ENCODE data around the gene STAT2. TPM values are rescaled to one million over a fixed set of nuclear protein-coding genes. Genes with fewer than 3 reads are reported as not detected.

STAT2 gene
- total and polyA plus RNA-seq, 10 of the 15 experiments (the other 5 are each of a cell fraction or from before 2014, with no cell fraction given): 16.9 to 106 (median 77.9) TPM

DNA sequence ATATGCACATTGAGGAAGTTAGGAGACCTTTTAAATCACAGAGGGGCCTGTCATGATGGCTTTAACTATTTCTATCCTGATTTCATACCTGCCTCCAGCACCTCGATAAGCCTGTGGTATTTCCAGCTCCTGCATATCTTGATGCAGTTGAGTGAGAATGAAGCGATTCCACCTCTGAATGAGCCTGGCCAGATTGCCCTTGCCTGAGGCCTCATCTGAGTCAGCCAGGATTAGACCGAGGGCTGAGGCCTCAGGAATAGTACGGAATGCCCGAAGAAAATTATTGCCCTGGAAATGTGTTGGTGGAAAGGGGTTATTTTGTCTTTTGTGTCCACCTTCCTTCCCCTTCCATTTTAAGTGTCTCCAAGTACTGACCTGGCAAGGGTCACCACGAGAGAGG, 35.7 kb downstream of the STAT2 start:
- no peaks in the 10 kb centered on the region for H3K27me3 ChIP-seq (replicated peaks in 1 of 2; ENCODE audit: control insufficient read depth in 2 of 2, insufficient read depth in 2 of 2, low read length in 1 of 2)
- DNase-seq (ENCODE audit: low read depth, low spot score) (no peak), ATAC-seq (no peak), FAIRE-seq (no peak)
- H3K4me3 ChIP-seq: no peak overlapping the region
- in situ Hi-C loops (cut with MboI) (no loop called here), intact Hi-C loops (cut with micrococcal nuclease; ENCODE audit: unreplicated experiment) (no loop called here)
- H3K36me3 ChIP-seq (ENCODE audit: control insufficient read depth in 2 of 2, insufficient read depth in 2 of 2, low read length in 1 of 2): peaks cover 2 to 18% of the 10 kb centered on the region in 2 experiments
- H3K9me3 ChIP-seq (replicated peaks; ENCODE audit: control insufficient read depth, insufficient read depth, low read length): no peaks in the 10 kb centered on the region
- no peak overlapping the region for H2AFZ ChIP-seq (ENCODE audit: control insufficient read depth, low read depth, low read length)
- TSS peak; percentile 52 for BruUV-seq (replicated peaks)
- CTCF ChIA-PET: no interaction called here
- SMC1A ChIA-PET (ENCODE audit: uncharacterized antibody, unreplicated experiment): interaction anchor here (0.5 to 1.1 kb wide), 2 partner anchors 136 to 140 kb away, joined by 3 read pairs; no protein-coding TSS in a partner anchor
- TF ChIP-seq CREB1 (IDR thresholded peaks at IDR 0.05; ENCODE audit: low read depth) (no peak), BCL11A (IDR thresholded peaks at IDR 0.05; ENCODE audit: low read depth, low read length) (no peak), RELA (IDR thresholded peaks at IDR 0.05; ENCODE audit: borderline replicate concordance, partially characterized antibody) (no peak), SRF (IDR thresholded peaks at IDR 0.05; ENCODE audit: low read depth in 2 of 2, low read length in 2 of 2) (no peak), TCF7 (IDR thresholded peaks at IDR 0.05; ENCODE audit: borderline replicate concordance) (no peak), HCFC1 (IDR thresholded peaks at IDR 0.05; ENCODE audit: low read length) (no peak), NBN (IDR thresholded peaks at IDR 0.05) (no peak), CHD4 (IDR thresholded peaks at IDR 0.05) (no peak), ATF7 (IDR thresholded peaks at IDR 0.05; ENCODE audit: low read depth) (no peak), POU2F2 (IDR thresholded peaks at IDR 0.05; ENCODE audit: borderline replicate concordance, low read depth, low read length) (no peak)
- TF ChIP-seq, protein P1, sequence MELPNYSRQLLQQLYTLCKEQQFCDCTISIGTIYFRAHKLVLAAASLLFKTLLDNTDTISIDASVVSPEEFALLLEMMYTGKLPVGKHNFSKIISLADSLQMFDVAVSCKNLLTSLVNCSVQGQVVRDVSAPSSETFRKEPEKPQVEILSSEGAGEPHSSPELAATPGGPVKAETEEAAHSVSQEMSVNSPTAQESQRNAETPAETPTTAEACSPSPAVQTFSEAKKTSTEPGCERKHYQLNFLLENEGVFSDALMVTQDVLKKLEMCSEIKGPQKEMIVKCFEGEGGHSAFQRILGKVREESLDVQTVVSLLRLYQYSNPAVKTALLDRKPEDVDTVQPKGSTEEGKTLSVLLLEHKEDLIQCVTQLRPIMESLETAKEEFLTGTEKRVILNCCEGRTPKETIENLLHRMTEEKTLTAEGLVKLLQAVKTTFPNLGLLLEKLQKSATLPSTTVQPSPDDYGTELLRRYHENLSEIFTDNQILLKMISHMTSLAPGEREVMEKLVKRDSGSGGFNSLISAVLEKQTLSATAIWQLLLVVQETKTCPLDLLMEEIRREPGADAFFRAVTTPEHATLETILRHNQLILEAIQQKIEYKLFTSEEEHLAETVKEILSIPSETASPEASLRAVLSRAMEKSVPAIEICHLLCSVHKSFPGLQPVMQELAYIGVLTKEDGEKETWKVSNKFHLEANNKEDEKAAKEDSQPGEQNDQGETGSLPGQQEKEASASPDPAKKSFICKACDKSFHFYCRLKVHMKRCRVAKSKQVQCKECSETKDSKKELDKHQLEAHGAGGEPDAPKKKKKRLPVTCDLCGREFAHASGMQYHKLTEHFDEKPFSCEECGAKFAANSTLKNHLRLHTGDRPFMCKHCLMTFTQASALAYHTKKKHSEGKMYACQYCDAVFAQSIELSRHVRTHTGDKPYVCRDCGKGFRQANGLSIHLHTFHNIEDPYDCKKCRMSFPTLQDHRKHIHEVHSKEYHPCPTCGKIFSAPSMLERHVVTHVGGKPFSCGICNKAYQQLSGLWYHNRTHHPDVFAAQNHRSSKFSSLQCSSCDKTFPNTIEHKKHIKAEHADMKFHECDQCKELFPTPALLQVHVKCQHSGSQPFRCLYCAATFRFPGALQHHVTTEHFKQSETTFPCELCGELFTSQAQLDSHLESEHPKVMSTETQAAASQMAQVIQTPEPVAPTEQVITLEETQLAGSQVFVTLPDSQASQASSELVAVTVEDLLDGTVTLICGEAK (IDR thresholded peaks at IDR 0.05; ENCODE audit: borderline replicate concordance): no peak
- TF ChIP-seq, protein P2, sequence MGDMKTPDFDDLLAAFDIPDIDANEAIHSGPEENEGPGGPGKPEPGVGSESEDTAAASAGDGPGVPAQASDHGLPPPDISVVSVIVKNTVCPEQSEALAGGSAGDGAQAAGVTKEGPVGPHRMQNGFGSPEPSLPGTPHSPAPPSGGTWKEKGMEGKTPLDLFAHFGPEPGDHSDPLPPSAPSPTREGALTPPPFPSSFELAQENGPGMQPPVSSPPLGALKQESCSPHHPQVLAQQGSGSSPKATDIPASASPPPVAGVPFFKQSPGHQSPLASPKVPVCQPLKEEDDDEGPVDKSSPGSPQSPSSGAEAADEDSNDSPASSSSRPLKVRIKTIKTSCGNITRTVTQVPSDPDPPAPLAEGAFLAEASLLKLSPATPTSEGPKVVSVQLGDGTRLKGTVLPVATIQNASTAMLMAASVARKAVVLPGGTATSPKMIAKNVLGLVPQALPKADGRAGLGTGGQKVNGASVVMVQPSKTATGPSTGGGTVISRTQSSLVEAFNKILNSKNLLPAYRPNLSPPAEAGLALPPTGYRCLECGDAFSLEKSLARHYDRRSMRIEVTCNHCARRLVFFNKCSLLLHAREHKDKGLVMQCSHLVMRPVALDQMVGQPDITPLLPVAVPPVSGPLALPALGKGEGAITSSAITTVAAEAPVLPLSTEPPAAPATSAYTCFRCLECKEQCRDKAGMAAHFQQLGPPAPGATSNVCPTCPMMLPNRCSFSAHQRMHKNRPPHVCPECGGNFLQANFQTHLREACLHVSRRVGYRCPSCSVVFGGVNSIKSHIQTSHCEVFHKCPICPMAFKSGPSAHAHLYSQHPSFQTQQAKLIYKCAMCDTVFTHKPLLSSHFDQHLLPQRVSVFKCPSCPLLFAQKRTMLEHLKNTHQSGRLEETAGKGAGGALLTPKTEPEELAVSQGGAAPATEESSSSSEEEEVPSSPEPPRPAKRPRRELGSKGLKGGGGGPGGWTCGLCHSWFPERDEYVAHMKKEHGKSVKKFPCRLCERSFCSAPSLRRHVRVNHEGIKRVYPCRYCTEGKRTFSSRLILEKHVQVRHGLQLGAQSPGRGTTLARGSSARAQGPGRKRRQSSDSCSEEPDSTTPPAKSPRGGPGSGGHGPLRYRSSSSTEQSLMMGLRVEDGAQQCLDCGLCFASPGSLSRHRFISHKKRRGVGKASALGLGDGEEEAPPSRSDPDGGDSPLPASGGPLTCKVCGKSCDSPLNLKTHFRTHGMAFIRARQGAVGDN (IDR thresholded peaks at IDR 0.05): no peak
- TF ChIP-seq, protein P3, sequence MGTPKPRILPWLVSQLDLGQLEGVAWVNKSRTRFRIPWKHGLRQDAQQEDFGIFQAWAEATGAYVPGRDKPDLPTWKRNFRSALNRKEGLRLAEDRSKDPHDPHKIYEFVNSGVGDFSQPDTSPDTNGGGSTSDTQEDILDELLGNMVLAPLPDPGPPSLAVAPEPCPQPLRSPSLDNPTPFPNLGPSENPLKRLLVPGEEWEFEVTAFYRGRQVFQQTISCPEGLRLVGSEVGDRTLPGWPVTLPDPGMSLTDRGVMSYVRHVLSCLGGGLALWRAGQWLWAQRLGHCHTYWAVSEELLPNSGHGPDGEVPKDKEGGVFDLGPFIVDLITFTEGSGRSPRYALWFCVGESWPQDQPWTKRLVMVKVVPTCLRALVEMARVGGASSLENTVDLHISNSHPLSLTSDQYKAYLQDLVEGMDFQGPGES (IDR thresholded peaks at IDR 0.05): no peak
- TF ChIP-seq, protein P4, sequence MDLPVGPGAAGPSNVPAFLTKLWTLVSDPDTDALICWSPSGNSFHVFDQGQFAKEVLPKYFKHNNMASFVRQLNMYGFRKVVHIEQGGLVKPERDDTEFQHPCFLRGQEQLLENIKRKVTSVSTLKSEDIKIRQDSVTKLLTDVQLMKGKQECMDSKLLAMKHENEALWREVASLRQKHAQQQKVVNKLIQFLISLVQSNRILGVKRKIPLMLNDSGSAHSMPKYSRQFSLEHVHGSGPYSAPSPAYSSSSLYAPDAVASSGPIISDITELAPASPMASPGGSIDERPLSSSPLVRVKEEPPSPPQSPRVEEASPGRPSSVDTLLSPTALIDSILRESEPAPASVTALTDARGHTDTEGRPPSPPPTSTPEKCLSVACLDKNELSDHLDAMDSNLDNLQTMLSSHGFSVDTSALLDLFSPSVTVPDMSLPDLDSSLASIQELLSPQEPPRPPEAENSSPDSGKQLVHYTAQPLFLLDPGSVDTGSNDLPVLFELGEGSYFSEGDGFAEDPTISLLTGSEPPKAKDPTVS (IDR thresholded peaks at IDR 0.05; ENCODE audit: low read depth, low read length): no peak
- RAD21 ChIA-PET (ENCODE audit: unreplicated experiment): interaction anchor here (0.8 kb wide), 1 partner anchor 8 kb away, joined by 3 read pairs; no protein-coding TSS in a partner anchor
- H3K4me2 ChIP-seq (ENCODE audit: control insufficient read depth, insufficient read depth): no peak overlapping the region
- no peak overlapping the region for H3K9ac ChIP-seq (ENCODE audit: control insufficient read depth, insufficient read depth, low read length)
- POLR2A ChIA-PET: interaction anchor here (0.6 kb wide), 1 partner anchor 146 kb away, joined by 3 read pairs; no protein-coding TSS in a partner anchor
- H3K27ac ChIP-seq (ENCODE audit: control insufficient read depth, insufficient read depth): no peak overlapping the region
- H4K20me1 ChIP-seq (ENCODE audit: control insufficient read depth, insufficient read depth): no peaks in the 10 kb centered on the region
- H3K79me2 ChIP-seq (ENCODE audit: control insufficient read depth, insufficient read depth, low read length): no peaks in the 10 kb centered on the region
- H3K4me1 ChIP-seq (ENCODE audit: control insufficient read depth, insufficient read depth, low read length): no peaks in the 10 kb centered on the region
- WGBS (ENCODE audit: insufficient coverage, insufficient replicate concordance, low lambda C conversion rate, missing lambda C conversion rate): 85% methylated on average over 6 of the region's 6 CpGs

All from GM12878 (cell line).